GM18498 (cell line): ENCODE results near the gene C2CD4D.
"Not testable (repeated sequence)": the region's sequence is repeated elsewhere in the genome, so short reads cannot be mapped to it uniquely, and the experiment has no call there.

ENCODE experiments used
- ATAC-seq: cut with Tn5 transposase; IDR thresholded peaks from one replicate; pipeline ENCODE4 v1.9.1; 2021; ENCODE audit warnings: mild to moderate bottlenecking, moderate library complexity; ENCODE audit not compliant: unreplicated experiment

The C2CD4D gene

GRCh38 chr1:151839457-151840403, at the start of gene C2CD4D:
C2CD4D (minus strand) TSS chr1:151839820; CDS start chr1:151838989, 831 bp downstream.
- ATAC-seq = no peak

GRCh38 chr1:151888972-151889570, 49.5 kb upstream of the C2CD4D start:
- ATAC-seq = no peak

DNA sequence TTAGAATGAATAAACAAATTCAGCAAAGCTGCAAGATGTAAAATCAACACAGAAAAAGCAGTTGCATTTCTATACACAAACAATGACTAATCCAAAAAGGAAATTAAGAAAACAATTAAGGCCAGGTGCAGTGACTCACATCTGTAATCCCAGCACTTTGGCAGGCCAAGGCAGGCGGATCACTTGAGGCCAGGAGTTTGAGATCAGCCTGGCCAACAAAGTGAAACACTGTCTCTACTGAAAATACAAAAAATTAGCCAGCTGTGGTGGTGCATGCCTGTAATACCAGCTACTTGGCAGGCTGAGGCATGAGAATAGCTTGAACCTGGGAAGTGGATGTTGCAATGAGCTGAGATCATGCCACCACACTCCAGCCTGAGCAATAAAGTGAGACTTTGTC, 47.4 kb upstream of the C2CD4D start:
- no peak for ATAC-seq

GRCh38 chr1:151885479-151885878, 45.9 kb upstream of the C2CD4D start:
- no peak for ATAC-seq

GRCh38 chr1:151884879-151885278, 45.3 kb upstream of the C2CD4D start:
- not testable (repeated sequence) for ATAC-seq

DNA sequence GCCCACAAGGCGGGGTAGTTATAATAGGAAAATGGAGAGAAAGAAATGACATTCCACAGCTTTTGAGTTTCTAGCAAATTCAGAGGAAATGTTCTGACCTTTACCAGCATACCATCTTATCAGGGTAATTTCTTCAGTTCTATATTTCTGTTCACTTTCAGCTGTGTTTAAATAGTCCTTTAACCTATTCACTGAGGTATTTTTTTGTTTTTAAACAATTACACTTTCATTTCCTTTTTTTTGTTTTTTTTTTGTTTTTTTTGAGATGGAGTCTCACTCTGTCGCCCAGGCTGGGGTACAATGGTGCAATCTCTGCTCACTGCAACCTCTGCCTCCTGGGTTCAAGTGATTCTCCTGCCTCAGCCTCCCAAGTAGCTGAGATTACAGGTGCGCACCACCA, 44.8 kb upstream of the C2CD4D start:
- not testable (repeated sequence) for ATAC-seq

- ATAC-seq = not testable (repeated sequence)
These were observed 44.3 kb upstream of the C2CD4D start for GRCh38 chr1:151883898-151884297.

GRCh38 chr1:151882918-151883317, 43.3 kb upstream of the C2CD4D start:
- ATAC-seq = not testable (repeated sequence)

- no peak for ATAC-seq
These were observed 42.8 kb upstream of the C2CD4D start for GRCh38 chr1:151882466-151882865.

- ATAC-seq = no peak
These were observed 41.9 kb upstream of the C2CD4D start for GRCh38 chr1:151881479-151881878.

GRCh38 chr1:151875419-151876097, 35.9 kb upstream of the C2CD4D start:
- no peak for ATAC-seq

GRCh38 chr1:151872776-151873175, 33.2 kb upstream of the C2CD4D start:
- ATAC-seq = not testable (repeated sequence)

- no peak for ATAC-seq
These were observed 31.8 kb upstream of the C2CD4D start for GRCh38 chr1:151871284-151872030.

DNA sequence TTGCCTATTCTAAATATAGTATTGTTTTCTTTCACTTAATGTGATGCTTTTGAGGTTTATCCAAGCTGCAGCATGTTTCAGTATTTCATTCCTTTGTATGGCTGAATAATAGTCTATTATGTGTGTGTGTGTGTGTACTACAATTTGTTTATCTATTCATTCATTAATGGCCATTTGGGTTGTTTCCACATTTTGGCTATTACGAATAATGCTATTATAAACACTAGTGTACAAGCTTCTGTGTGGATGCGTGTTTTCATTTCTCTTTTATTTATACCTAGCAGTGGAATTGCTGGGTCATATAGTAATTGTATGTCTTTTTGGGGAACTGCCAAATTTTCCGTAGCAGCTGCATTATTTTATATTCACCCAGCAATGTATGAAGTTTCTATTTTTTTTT, 28.9 kb upstream of the C2CD4D start:
- no peak for ATAC-seq

- ATAC-seq = no peak
These were observed 28.3 kb upstream of the C2CD4D start for GRCh38 chr1:151867765-151868411.

GRCh38 chr1:151867321-151867720, 27.7 kb upstream of the C2CD4D start:
- ATAC-seq = no peak

- ATAC-seq = no peak
These were observed 24.8 kb upstream of the C2CD4D start for GRCh38 chr1:151864411-151864810.

- no peak for ATAC-seq
These were observed 23.0 kb upstream of the C2CD4D start for GRCh38 chr1:151862604-151863003.

DNA sequence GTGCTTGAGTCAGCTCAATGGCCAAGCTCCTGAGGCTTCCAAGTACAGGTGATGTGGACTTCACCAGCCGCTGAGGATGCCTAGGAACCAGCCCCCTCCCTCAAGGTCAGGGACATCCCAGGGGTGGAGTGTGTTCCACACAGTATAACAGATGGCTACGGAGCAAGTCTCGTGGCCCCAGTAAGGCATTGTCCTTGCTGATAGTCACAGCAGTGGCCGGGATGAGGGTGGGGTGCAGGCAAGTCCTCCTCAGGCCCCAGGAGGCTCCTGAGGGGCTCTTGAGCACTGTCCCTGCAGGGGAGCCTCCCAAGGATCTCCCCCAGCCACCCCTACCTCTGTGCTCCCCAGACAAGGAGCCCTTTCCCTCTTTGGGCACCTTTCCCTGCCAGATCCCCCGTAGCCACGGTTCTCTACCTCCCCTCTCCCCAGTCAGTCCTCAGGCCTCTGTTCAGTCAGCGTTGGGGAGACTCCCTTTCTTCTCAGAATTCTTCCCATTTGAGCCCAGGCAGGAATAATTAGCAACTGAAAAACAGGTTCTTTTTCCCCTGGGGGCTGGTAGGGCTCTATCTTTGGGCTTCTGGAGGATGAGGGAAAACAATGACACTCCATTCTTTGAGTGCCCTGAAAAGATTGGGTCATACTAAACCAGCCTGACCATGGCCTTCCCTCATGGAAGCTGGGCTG, 21.0 kb upstream of the C2CD4D start:
- ATAC-seq = no peak

DNA sequence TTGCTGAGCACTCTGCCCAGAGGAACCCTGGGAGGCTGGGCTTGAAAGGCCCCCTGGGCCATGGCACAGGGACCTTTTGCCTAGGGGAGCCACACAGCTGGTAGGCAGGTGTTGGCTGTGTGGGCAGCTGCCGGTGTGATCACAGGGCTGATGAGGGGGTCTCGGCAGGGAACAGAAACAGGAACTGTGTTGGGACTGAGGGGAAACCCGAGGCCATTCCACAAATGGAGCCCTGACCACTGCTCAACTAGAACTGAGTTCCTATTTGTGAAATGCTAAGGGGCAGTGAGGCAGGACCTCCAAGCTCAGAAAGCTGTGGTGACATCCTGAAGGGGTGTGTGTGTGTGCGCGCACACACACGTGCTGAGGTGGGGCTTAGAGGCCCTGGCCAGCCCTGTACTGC, 20.3 kb upstream of the C2CD4D start:
- no peak for ATAC-seq
